Upper lobe of left lung (tissue), 4 donors: ENCODE measurements around the gene TAS1R2.

Experiments
- POLR2A ChIP-seq, 4 donors: fragments of 450-650 bp; IDR thresholded peaks; one replicate each; pipeline ENCODE4 v1.5.1; 2016 to 2017; ENCODE audit warnings: antibody characterized with exemption in 4 of 4, mild to moderate bottlenecking in 2 of 4
- POLR2AphosphoS5 ChIP-seq, 2 donors: sonication (generic); formaldehyde crosslinking; IDR thresholded peaks; one replicate each; pipeline ENCODE4 v1.5.1; 2017; ENCODE audit warnings: antibody characterized with exemption in 2 of 2
- TF ChIP-seq, protein P1 (sequence below), 6 experiments: fragments of 450-650 bp in 4 of 6; fragments of 200-600 bp in 2 of 6; sonication (generic) in 2 of 6; IDR thresholded peaks; one replicate each; pipeline ENCODE4 v1.5.1; 2016 to 2019; ENCODE audit warnings: antibody characterized with exemption in 6 of 6

DNA sequence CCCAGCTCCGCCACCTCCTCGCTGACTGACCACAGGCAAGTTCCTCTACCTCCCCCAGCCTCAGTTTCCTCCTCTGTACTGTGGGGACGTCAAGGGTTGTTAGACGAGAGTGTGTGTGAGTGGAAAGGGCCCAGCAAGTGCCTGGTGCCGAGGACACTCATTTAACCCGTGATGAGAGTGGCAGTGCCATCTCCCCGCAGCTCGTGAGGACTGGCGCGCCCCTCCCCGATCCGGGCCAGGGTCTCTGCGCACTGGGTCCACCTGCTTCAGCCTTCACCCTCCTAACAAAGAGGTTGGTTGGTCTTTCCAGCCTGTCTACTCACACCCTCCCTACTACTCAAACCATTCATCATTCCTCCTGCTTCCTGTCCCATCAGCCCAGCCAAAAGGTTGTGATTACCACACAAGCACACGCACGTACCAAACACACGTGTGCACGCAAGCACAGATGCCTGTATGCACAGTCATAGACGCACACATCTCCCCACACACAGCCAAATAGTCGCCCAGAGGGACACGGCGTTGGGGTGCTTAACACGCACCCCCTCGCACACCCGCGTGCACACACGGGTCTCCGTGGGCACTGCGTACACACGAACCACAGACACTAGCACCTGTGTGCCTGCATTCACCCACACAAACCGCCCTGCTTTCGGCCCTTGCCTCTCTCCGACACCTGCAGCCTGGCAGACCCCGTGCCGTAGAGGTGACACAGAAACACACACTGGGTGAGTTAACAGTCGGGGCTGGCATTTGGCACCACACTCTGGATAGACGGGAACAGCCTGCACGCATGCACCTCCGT lies 39.3 kb downstream of the TAS1R2 start:
- no peak for TF ChIP-seq POLR2A (IDR thresholded peaks at IDR 0.05)
- TF ChIP-seq, protein P1, sequence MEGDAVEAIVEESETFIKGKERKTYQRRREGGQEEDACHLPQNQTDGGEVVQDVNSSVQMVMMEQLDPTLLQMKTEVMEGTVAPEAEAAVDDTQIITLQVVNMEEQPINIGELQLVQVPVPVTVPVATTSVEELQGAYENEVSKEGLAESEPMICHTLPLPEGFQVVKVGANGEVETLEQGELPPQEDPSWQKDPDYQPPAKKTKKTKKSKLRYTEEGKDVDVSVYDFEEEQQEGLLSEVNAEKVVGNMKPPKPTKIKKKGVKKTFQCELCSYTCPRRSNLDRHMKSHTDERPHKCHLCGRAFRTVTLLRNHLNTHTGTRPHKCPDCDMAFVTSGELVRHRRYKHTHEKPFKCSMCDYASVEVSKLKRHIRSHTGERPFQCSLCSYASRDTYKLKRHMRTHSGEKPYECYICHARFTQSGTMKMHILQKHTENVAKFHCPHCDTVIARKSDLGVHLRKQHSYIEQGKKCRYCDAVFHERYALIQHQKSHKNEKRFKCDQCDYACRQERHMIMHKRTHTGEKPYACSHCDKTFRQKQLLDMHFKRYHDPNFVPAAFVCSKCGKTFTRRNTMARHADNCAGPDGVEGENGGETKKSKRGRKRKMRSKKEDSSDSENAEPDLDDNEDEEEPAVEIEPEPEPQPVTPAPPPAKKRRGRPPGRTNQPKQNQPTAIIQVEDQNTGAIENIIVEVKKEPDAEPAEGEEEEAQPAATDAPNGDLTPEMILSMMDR (IDR thresholded peaks at IDR 0.05), result no peak
- no peak for TF ChIP-seq POLR2AphosphoS5 (IDR thresholded peaks at IDR 0.05)
